Gastrocnemius medialis (tissue), 4 donors: Measurements from ENCODE around the gene BSN. TPM values are rescaled to one million over a fixed set of nuclear protein-coding genes. Genes with fewer than 3 reads are reported as not detected.

Experiments
- ATAC-seq, 2 donors: fragments of 150-250 bp; one replicate each; pipeline ENCODE4 v1.9.1; 2016
- DNase-seq, 2 donors: peaks; one replicate each; pipeline ENCODE4 v3.0.0-alpha.2; 2019
- H3K27ac ChIP-seq, 4 donors: fragments of 200-600 bp; sonication (generic); 1 replicate in 1 of 4; 2 replicates in 3 of 4; pipeline ENCODE4 v1.5.1; 2016 to 2018; ENCODE audit warnings: mild to moderate bottlenecking in 2 of 4, moderate library complexity in 1 of 4
- H3K27me3 ChIP-seq, 3 donors: fragments of 200-600 bp; sonication (generic) in 2 of 3; 1 replicate in 1 of 3; 2 replicates in 2 of 3; pipeline versions ENCODE4 v1.5.1 to v1.6.0; 2016 to 2019; ENCODE audit warnings: mild to moderate bottlenecking in 1 of 3, moderate library complexity in 1 of 3
- H3K36me3 ChIP-seq, 2 donors: fragments of 200-600 bp; sonication (generic) in 1 of 2; one replicate each; pipeline ENCODE4 v1.5.1; 2017 to 2018
- H3K4me1 ChIP-seq, 2 donors: fragments of 200-600 bp; sonication (generic) in 1 of 2; one replicate each; pipeline ENCODE4 v1.5.1; 2016 to 2017; ENCODE audit warnings: mild to moderate bottlenecking in 2 of 2
- H3K4me3 ChIP-seq, 4 donors: fragments of 200-600 bp; sonication (generic) in 3 of 4; 1 replicate in 1 of 4; 2 replicates in 3 of 4; pipeline ENCODE4 v1.5.1; 2016 to 2019; ENCODE audit warnings: mild to moderate bottlenecking in 2 of 4
- H3K9me3 ChIP-seq, 3 donors: fragments of 200-600 bp; sonication (generic) in 2 of 3; 1 replicate in 1 of 3; 2 replicates in 2 of 3; pipeline ENCODE4 v1.5.1; 2016 to 2019
- CTCF ChIP-seq, 5 experiments: fragments of 450-650 bp in 3 of 5; fragments of 200-600 bp in 2 of 5; sonication (generic) in 2 of 5; IDR thresholded peaks in 4 of 5; conservative IDR thresholded peaks in 1 of 5; 1 replicate in 4 of 5; 2 replicates in 1 of 5; pipeline ENCODE4 v1.5.1; 2016 to 2019; ENCODE audit warnings: antibody characterized with exemption in 5 of 5, mild to moderate bottlenecking in 3 of 5, moderate library complexity in 3 of 5
- POLR2A ChIP-seq, 2 donors: fragments of 450-650 bp; IDR thresholded peaks; one replicate each; pipeline ENCODE4 v1.6.1; 2017; ENCODE audit warnings: antibody characterized with exemption in 2 of 2, mild to moderate bottlenecking in 2 of 2, moderate library complexity in 2 of 2
- in situ Hi-C, 4 donors: fragments of 200-750 bp; cut with MboI; loops; one replicate each; pipeline versions ENCODE4 v1.15.0 to v1.8.0; 2017; ENCODE audit warnings: low sequenced_read_pairs in 4 of 4
- intact Hi-C: fragments of 100-400 bp; cut with DNase I; formaldehyde crosslinking; loops from one replicate; pipeline ENCODE4 v1.15.1; 2023; ENCODE audit warnings: low total_unique reads
- total RNA-seq, 4 donors: library from RNA; depleted of rRNA; stranded (reverse); fragments of >200 nt; gene quantifications; one replicate each; pipeline versions ENCODE4 v1.1.0 to v1.2.3, GENCODE V29; 2016

Gene BSN
- total RNA-seq, 4 donors from 2014 or later: 0.10 to 0.24 (median 0.21) TPM

- H3K4me1 ChIP-seq: peaks cover 4% of the 10 kb centered on the region in 2 donors
- TF ChIP-seq POLR2A (IDR thresholded peaks at IDR 0.05) (no peak), CTCF (IDR thresholded peaks at IDR 0.05 in 4 of 5, conservative IDR thresholded peaks at IDR 0.05 in 1 of 5) (no peak)
- H3K4me3 ChIP-seq: no peak overlapping the region
- in situ Hi-C loops: no loop called here
- DNase-seq (no peak), ATAC-seq (no peak)
- no peaks in the 10 kb centered on the region for H3K36me3 ChIP-seq
- H3K27me3 ChIP-seq: peaks cover 0 to 3% (median 0%) of the 10 kb centered on the region in 3 donors
- intact Hi-C loops: no loop called here
- no peaks in the 10 kb centered on the region for H3K9me3 ChIP-seq
- no peak overlapping the region for H3K27ac ChIP-seq
Observed at GRCh38 chr3:49668414-49668797, 114.1 kb downstream of the BSN start.

GRCh38 chr3:49668861-49669260, 114.6 kb downstream of the BSN start:
- no peaks in the 10 kb centered on the region for H3K9me3 ChIP-seq
- intact Hi-C loops (no loop called here), in situ Hi-C loops (no loop called here)
- H3K36me3 ChIP-seq: no peaks in the 10 kb centered on the region
- no peak for ATAC-seq
- H3K27me3 ChIP-seq: peaks cover 0 to 3% (median 0%) of the 10 kb centered on the region in 3 donors
- peaks cover 5 to 6% of the 10 kb centered on the region in 2 donors for H3K4me1 ChIP-seq
- no peak overlapping the region for H3K4me3 ChIP-seq
- H3K27ac ChIP-seq: no peak overlapping the region
- TF ChIP-seq POLR2A (IDR thresholded peaks at IDR 0.05): no peak
- TF ChIP-seq CTCF (IDR thresholded peaks at IDR 0.05 in 4 of 5, conservative IDR thresholded peaks at IDR 0.05 in 1 of 5): no peak
- DNase-seq: no peak

GRCh38 chr3:49669352-49669751, 115.1 kb downstream of the BSN start:
- no peaks in the 10 kb centered on the region for H3K9me3 ChIP-seq
- H3K4me1 ChIP-seq: peaks cover 5 to 6% of the 10 kb centered on the region in 2 donors
- in situ Hi-C loops: no loop called here
- no peak for ATAC-seq
- intact Hi-C loops: no loop called here
- no peak for TF ChIP-seq POLR2A (IDR thresholded peaks at IDR 0.05)
- no peak for TF ChIP-seq CTCF (IDR thresholded peaks at IDR 0.05 in 4 of 5, conservative IDR thresholded peaks at IDR 0.05 in 1 of 5)
- DNase-seq: no peak
- no peaks in the 10 kb centered on the region for H3K36me3 ChIP-seq
- H3K27me3 ChIP-seq: peaks cover 0 to 3% (median 0%) of the 10 kb centered on the region in 3 donors
- H3K27ac ChIP-seq: no peak overlapping the region
- no peak overlapping the region for H3K4me3 ChIP-seq

- intact Hi-C loops (loop anchor here (1.0 to 5.0 kb wide), 4 partner anchors 199 to 649 kb away; partner anchors contain the start of genes DAG1, NDUFAF3 and QRICH1), in situ Hi-C loops (loop anchor here (5.0 to 10.0 kb wide), 2 partner anchors 134 to 136 kb away; no protein-coding TSS in a partner anchor)
- H3K9me3 ChIP-seq: no peaks in the 10 kb centered on the region
- no peak overlapping the region for H3K4me3 ChIP-seq
- TF ChIP-seq CTCF (IDR thresholded peaks at IDR 0.05 in 4 of 5, conservative IDR thresholded peaks at IDR 0.05 in 1 of 5) (no peak), POLR2A (IDR thresholded peaks at IDR 0.05) (no peak)
- no peak overlapping the region for H3K27ac ChIP-seq
- peaks cover 16 to 17% of the 10 kb centered on the region in 2 donors for H3K4me1 ChIP-seq
- DNase-seq (no peak), ATAC-seq (no peak)
- H3K36me3 ChIP-seq: peaks cover 0 to 4% of the 10 kb centered on the region in 2 donors
- peaks cover 0 to 3% (median 0%) of the 10 kb centered on the region in 3 donors for H3K27me3 ChIP-seq
Observed at GRCh38 chr3:49670940-49671290, 116.6 kb downstream of the BSN start.
